ENCODE results near the gene SH3GL3.

GRCh38 chr15:83449937-83450506 lies 2.9 kb downstream of the SH3GL3 start:
- no peak for TF ChIP-seq POLR2A (IDR thresholded peaks at IDR 0.05; ENCODE audit: low read length)
- TF ChIP-seq GATA1 (IDR thresholded peaks at IDR 0.05; ENCODE audit: low read depth, low read length): no peak
